HEK293 (cell line): ENCODE results near the gene ST6GAL1.

Source experiments
- CTCF ChIP-seq: fragments of 450-650 bp; formaldehyde crosslinking; IDR thresholded peaks from 2 replicates; pipeline ENCODE4 v1.5.1; 2016; ENCODE audit warnings: missing biosample characterization, missing genetic modification characterization
- KLF9 ChIP-seq: fragments of 450-650 bp; formaldehyde crosslinking; IDR thresholded peaks from 2 replicates; pipeline ENCODE4 v1.5.1; 2016; ENCODE audit warnings: missing biosample characterization, missing genetic modification characterization, low read depth
- REST ChIP-seq: fragments of 450-650 bp; formaldehyde crosslinking; IDR thresholded peaks from 2 replicates; pipeline ENCODE4 v1.5.1; 2016; ENCODE audit warnings: missing biosample characterization, missing genetic modification characterization
- SP2 ChIP-seq: fragments of 450-650 bp; formaldehyde crosslinking; IDR thresholded peaks from 2 replicates; pipeline ENCODE4 v1.5.1; 2016; ENCODE audit warnings: missing biosample characterization, missing genetic modification characterization
- ZNF148 ChIP-seq: fragments of 450-650 bp; formaldehyde crosslinking; IDR thresholded peaks from 2 replicates; pipeline ENCODE4 v1.5.0; 2017; ENCODE audit warnings: missing biosample characterization, missing genetic modification characterization, borderline replicate concordance
- ZNF23 ChIP-seq: fragments of 450-650 bp; formaldehyde crosslinking; IDR thresholded peaks from 2 replicates; pipeline ENCODE4 v1.5.1; 2016; ENCODE audit warnings: missing biosample characterization, missing genetic modification characterization, borderline replicate concordance
- ZNF280D ChIP-seq: fragments of 450-650 bp; formaldehyde crosslinking; IDR thresholded peaks from 2 replicates; pipeline ENCODE4 v1.5.1; 2016; ENCODE audit warnings: missing biosample characterization, missing genetic modification characterization
- ZNF558 ChIP-seq: fragments of 450-650 bp; formaldehyde crosslinking; IDR thresholded peaks from 2 replicates; pipeline ENCODE4 v1.5.1; 2016; ENCODE audit warnings: missing biosample characterization, missing genetic modification characterization
- ZNF626 ChIP-seq: fragments of 450-650 bp; sonication (Bioruptor Pico); formaldehyde crosslinking; IDR thresholded peaks from 2 replicates; pipeline ENCODE4 v1.5.1; 2018; ENCODE audit warnings: missing biosample characterization, missing genetic modification characterization, inconsistent platforms
- ZNF768 ChIP-seq: fragments of 450-650 bp; formaldehyde crosslinking; IDR thresholded peaks from 2 replicates; pipeline ENCODE4 v1.5.1; 2018; ENCODE audit warnings: missing biosample characterization, mild to moderate bottlenecking, missing genetic modification characterization
- ZNF776 ChIP-seq: fragments of 450-650 bp; formaldehyde crosslinking; IDR thresholded peaks from 2 replicates; pipeline ENCODE4 v1.5.0; 2017; ENCODE audit warnings: missing biosample characterization, missing genetic modification characterization, borderline replicate concordance

- TF ChIP-seq ZNF23 (tag by site-specific recombination) (no peak), ZNF558 (tag by site-specific recombination) (no peak), REST (no peak), ZNF768 (tag by site-specific recombination) (no peak), CTCF (tag by site-specific recombination) (no peak), KLF9 (tag by site-specific recombination) (no peak), ZNF280D (tag by site-specific recombination) (no peak), ZNF148 (tag by site-specific recombination) (no peak), SP2 (tag by site-specific recombination) (no peak), ZNF776 (tag by site-specific recombination) (no peak), ZNF626 (tag by site-specific recombination) (no peak)
Observed at GRCh38 chr3:186959029-186959624, 28.8 kb downstream of the ST6GAL1 start.
